Skeletal muscle satellite cell (primary cell): Measurements from ENCODE around the gene PPP1R12A.
A peak's percentile ranks its signal among the peaks of the same experiment; 100 is the strongest.

Source experiments
- H3K27me3 ChIP-seq: 2 replicates; pipeline ENCODE4 v1.7.0; 2013; ENCODE audit warnings: low read length; ENCODE audit not compliant: control insufficient read depth, insufficient read depth
- H3K36me3 ChIP-seq: 2 replicates; pipeline ENCODE4 v1.7.0; 2013; ENCODE audit warnings: mild to moderate bottlenecking, control low read depth, low read length; ENCODE audit not compliant: insufficient read depth
- H3K4me1 ChIP-seq: 2 replicates; pipeline ENCODE4 v1.7.0; 2013; ENCODE audit warnings: low read length; ENCODE audit not compliant: control insufficient read depth, insufficient read depth
- H3K4me2 ChIP-seq: 2 replicates; pipeline ENCODE4 v1.7.0; 2013; ENCODE audit warnings: mild to moderate bottlenecking, low read length
- H3K4me3 ChIP-seq: 2 replicates; pipeline ENCODE4 v1.7.0; 2013; ENCODE audit warnings: low read length
- H3K9ac ChIP-seq: 2 replicates; pipeline ENCODE4 v1.7.0; 2013; ENCODE audit warnings: mild to moderate bottlenecking, low read depth, low read length, moderate library complexity
- H3K9me3 ChIP-seq: replicated peaks from 2 replicates; pipeline ENCODE4 v1.7.0; 2013; ENCODE audit warnings: mild to moderate bottlenecking, control low read depth, low read length

Gene PPP1R12A

DNA sequence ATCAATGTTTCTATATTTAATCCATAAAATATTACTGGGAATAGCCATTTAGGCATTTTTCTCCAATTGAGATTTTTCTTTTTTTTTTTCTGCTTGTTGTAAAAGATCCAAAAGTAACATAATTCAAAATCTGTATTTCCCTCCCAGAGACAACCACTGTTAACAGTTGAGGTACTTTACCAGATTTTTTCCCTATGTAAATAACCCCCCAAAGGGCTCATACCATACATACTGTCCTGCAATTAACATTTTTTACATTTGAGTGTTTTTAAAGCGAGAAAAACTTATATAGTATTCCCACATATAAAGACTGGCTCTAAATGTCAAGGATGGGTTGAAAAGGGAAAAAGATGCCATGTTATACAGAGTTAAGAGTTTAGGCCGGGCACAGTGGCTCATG, 18.1 kb downstream of the PPP1R12A start:
- Histone ChIP-seq H3K4me2 (no peak overlapping the region), H3K27me3 (no peaks in the 10 kb centered on the region), H3K36me3 (no peaks in the 10 kb centered on the region), H3K9ac (no peak overlapping the region), H3K4me1 (peaks cover 4% of the 10 kb centered on the region), H3K4me3 (no peak overlapping the region), H3K9me3 (no peaks in the 10 kb centered on the region)

DNA sequence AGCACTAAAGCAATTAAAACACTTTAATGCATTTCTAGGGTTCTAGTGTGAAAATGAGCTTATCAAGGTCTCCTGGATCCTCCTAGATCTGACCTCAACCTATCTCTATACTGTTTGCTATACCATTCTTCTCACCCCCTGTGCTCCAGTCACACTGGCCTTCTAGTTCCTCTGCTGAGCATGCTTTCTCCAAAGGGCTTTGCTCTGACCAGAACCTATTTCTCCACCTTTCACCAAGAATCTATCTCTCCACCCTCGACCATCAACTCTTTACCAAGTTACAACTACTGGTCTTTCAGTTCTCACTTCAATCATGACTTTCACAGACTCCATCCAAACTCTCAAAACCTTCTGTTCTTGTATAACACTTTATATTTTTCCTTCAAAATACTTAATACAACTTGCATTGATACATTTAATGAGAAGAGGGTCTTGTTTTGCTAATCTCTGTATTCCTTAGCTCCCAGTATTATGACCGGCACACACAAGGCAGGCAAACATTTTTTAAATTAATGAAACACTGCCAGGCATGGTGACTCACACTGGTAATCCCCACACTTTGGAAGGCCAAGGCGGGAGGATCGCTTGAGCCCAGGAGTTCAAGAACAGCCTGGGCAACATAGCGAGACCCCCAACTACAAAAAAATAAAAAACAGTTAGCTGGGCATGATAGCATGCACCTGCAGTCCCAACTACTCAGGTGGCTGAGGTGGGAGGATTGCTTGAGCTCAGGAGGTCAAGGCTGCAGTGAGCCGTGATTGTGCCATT, 22.8 kb downstream of the PPP1R12A start:
- H3K27me3 ChIP-seq = no peaks in the 10 kb centered on the region
- H3K4me2 ChIP-seq = no peak overlapping the region
- no peaks in the 10 kb centered on the region for H3K9me3 ChIP-seq
- no peak overlapping the region for H3K4me3 ChIP-seq
- H3K4me1 ChIP-seq = peaks cover 7% of the 10 kb centered on the region
- no peaks in the 10 kb centered on the region for H3K36me3 ChIP-seq
- no peak overlapping the region for H3K9ac ChIP-seq

GRCh38 chr12:79908366-79908765, 26.5 kb downstream of the PPP1R12A start:
- H3K4me3 ChIP-seq = no peak overlapping the region
- H3K9me3 ChIP-seq = no peaks in the 10 kb centered on the region
- H3K27me3 ChIP-seq = no peaks in the 10 kb centered on the region
- H3K4me2 ChIP-seq = no peak overlapping the region
- H3K9ac ChIP-seq = no peak overlapping the region
- H3K4me1 ChIP-seq = peaks cover 7% of the 10 kb centered on the region
- H3K36me3 ChIP-seq = no peaks in the 10 kb centered on the region

DNA sequence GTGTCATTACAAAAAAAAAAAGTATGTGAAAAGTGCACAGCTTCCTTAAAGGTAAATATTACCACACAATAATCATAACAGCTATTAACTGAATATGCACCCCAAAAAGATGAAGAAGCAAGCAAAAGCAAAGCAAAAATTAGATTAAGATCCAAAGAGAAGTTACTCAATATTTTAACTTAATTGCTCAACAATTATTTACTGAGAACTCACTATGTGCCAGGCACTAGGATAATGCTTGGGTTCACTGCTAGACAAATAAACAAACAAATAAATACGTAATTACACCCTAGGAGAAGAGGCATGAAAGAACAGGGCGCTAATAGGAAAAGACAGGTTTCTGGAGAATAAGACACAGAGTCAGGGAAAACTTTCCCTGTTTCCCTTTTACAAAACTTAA, 33.4 kb downstream of the PPP1R12A start:
- Histone ChIP-seq H3K9me3 (no peaks in the 10 kb centered on the region), H3K9ac (no peak overlapping the region), H3K36me3 (peaks cover 3% of the 10 kb centered on the region), H3K27me3 (no peaks in the 10 kb centered on the region), H3K4me1 (peaks cover 26% of the 10 kb centered on the region), H3K4me3 (no peak overlapping the region), H3K4me2 (no peak overlapping the region)

GRCh38 chr12:79900951-79901350, 33.9 kb downstream of the PPP1R12A start:
- Histone ChIP-seq H3K9me3 (no peaks in the 10 kb centered on the region), H3K27me3 (no peaks in the 10 kb centered on the region), H3K9ac (no peak overlapping the region), H3K4me3 (no peak overlapping the region), H3K4me1 (peaks cover 26% of the 10 kb centered on the region), H3K4me2 (no peak overlapping the region), H3K36me3 (peaks cover 3% of the 10 kb centered on the region)

GRCh38 chr12:79900199-79900598, 34.7 kb downstream of the PPP1R12A start:
- no peak overlapping the region for H3K4me2 ChIP-seq
- no peak overlapping the region for H3K9ac ChIP-seq
- H3K4me3 ChIP-seq = no peak overlapping the region
- peaks cover 33% of the 10 kb centered on the region for H3K4me1 ChIP-seq
- peaks cover 3% of the 10 kb centered on the region for H3K36me3 ChIP-seq
- no peaks in the 10 kb centered on the region for H3K9me3 ChIP-seq
- H3K27me3 ChIP-seq = no peaks in the 10 kb centered on the region

GRCh38 chr12:79897617-79898016, 37.3 kb downstream of the PPP1R12A start:
- Histone ChIP-seq H3K4me1 (peaks cover 33% of the 10 kb centered on the region), H3K9me3 (no peaks in the 10 kb centered on the region), H3K4me2 (peak overlapping the region; percentile 5), H3K4me3 (no peak overlapping the region), H3K9ac (no peak overlapping the region), H3K27me3 (no peaks in the 10 kb centered on the region), H3K36me3 (peaks cover 3% of the 10 kb centered on the region)

- Histone ChIP-seq H3K9me3 (no peaks in the 10 kb centered on the region), H3K36me3 (peaks cover 3% of the 10 kb centered on the region), H3K4me2 (no peak overlapping the region), H3K9ac (no peak overlapping the region), H3K4me1 (peaks cover 28% of the 10 kb centered on the region), H3K27me3 (no peaks in the 10 kb centered on the region), H3K4me3 (no peak overlapping the region)
These were observed 39.1 kb downstream of the PPP1R12A start for GRCh38 chr12:79895804-79896203.

GRCh38 chr12:79895071-79895470, 39.8 kb downstream of the PPP1R12A start:
- no peaks in the 10 kb centered on the region for H3K36me3 ChIP-seq
- H3K4me3 ChIP-seq = no peak overlapping the region
- H3K9ac ChIP-seq = no peak overlapping the region
- H3K4me1 ChIP-seq = peaks cover 27% of the 10 kb centered on the region
- no peak overlapping the region for H3K4me2 ChIP-seq
- H3K27me3 ChIP-seq = no peaks in the 10 kb centered on the region
- no peaks in the 10 kb centered on the region for H3K9me3 ChIP-seq

- Histone ChIP-seq H3K9me3 (no peaks in the 10 kb centered on the region), H3K4me2 (no peak overlapping the region), H3K4me1 (peaks cover 10% of the 10 kb centered on the region), H3K4me3 (no peak overlapping the region), H3K36me3 (no peaks in the 10 kb centered on the region), H3K27me3 (no peaks in the 10 kb centered on the region), H3K9ac (no peak overlapping the region)
These were observed 43.3 kb downstream of the PPP1R12A start for GRCh38 chr12:79891506-79892162.

GRCh38 chr12:79887890-79888289, 47.0 kb downstream of the PPP1R12A start:
- Histone ChIP-seq H3K36me3 (no peaks in the 10 kb centered on the region), H3K4me1 (peaks cover 24% of the 10 kb centered on the region), H3K4me3 (no peak overlapping the region), H3K9me3 (no peaks in the 10 kb centered on the region), H3K4me2 (no peak overlapping the region), H3K9ac (no peak overlapping the region), H3K27me3 (no peaks in the 10 kb centered on the region)
